SK-N-SH treated with all-trans-retinoic acid at 6 μM for 48 hours (cell line): ENCODE measurements around the gene GNA12.

Experiments used
- CSRNP3 ChIP-seq: fragments of 250-450 bp; sonication (Bioruptor Pico); IDR thresholded peaks from 2 replicates; pipeline ENCODE4 v1.5.1; 2021; ENCODE audit warnings: mild to moderate bottlenecking, moderate library complexity
- POU6F1 ChIP-seq: fragments of 250-450 bp; sonication (Bioruptor Pico); IDR thresholded peaks from 2 replicates; pipeline ENCODE4 v1.8.0; 2021; ENCODE audit warnings: low read depth, mild to moderate bottlenecking, moderate library complexity, borderline replicate concordance
- RARB ChIP-seq: fragments of 250-450 bp; sonication (Bioruptor Pico); IDR thresholded peaks from 2 replicates; pipeline ENCODE4 v1.8.0; 2021; ENCODE audit warnings: mild to moderate bottlenecking, moderate library complexity
- TCF4 ChIP-seq: fragments of 250-450 bp; sonication (Bioruptor Pico); IDR thresholded peaks from 2 replicates; pipeline ENCODE4 v1.8.0; 2021; ENCODE audit warnings: mild to moderate bottlenecking, moderate library complexity, borderline replicate concordance

GRCh38 chr7:2708041-2708440, 136.1 kb downstream of the GNA12 start:
- TF ChIP-seq RARB (CRISPR knock-in tag) (no peak), TCF4 (CRISPR knock-in tag) (no peak), CSRNP3 (CRISPR knock-in tag) (no peak), POU6F1 (no peak)
